ENCODE data around the gene ADGRV1.

ADGRV1 gene

GRCh38 chr5:90876366-90876765, 317.8 kb downstream of the ADGRV1 start:
- DNase-seq: no peak

- no peak for DNase-seq
These were observed 318.5 kb downstream of the ADGRV1 start for GRCh38 chr5:90877049-90877448.

GRCh38 chr5:90878081-90878480, 319.5 kb downstream of the ADGRV1 start:
- DNase-seq: no peak

- DNase-seq: no peak
These were observed 320.1 kb downstream of the ADGRV1 start for GRCh38 chr5:90878549-90879196.

GRCh38 chr5:90881626-90882150, 323.1 kb downstream of the ADGRV1 start:
- no peak for DNase-seq

- no peak for DNase-seq
These were observed 323.9 kb downstream of the ADGRV1 start for GRCh38 chr5:90882448-90882847.

- DNase-seq: no peak
These were observed 326.7 kb downstream of the ADGRV1 start for GRCh38 chr5:90885180-90885868.

- no peak for DNase-seq
These were observed 327.8 kb downstream of the ADGRV1 start for GRCh38 chr5:90886381-90886780.

GRCh38 chr5:90888511-90889324, 330.1 kb downstream of the ADGRV1 start:
- no peak for DNase-seq

- DNase-seq: no peak
These were observed 330.7 kb downstream of the ADGRV1 start for GRCh38 chr5:90889325-90889600.

GRCh38 chr5:90890180-90890579, 331.6 kb downstream of the ADGRV1 start:
- DNase-seq: no peak

GRCh38 chr5:90894866-90895420, 336.3 kb downstream of the ADGRV1 start:
- DNase-seq: no peak

GRCh38 chr5:90897618-90898017, 339.0 kb downstream of the ADGRV1 start:
- DNase-seq: no peak

- DNase-seq: no peak
These were observed 339.9 kb downstream of the ADGRV1 start for GRCh38 chr5:90898326-90899013.

GRCh38 chr5:90899014-90899604, 340.5 kb downstream of the ADGRV1 start:
- DNase-seq: no peak

GRCh38 chr5:90901261-90901660, 342.7 kb downstream of the ADGRV1 start:
- DNase-seq: no peak

GRCh38 chr5:90902170-90902569, 343.6 kb downstream of the ADGRV1 start:
- no peak for DNase-seq

- no peak for DNase-seq
These were observed 344.2 kb downstream of the ADGRV1 start for GRCh38 chr5:90902651-90903386.

- peak; percentile 17 for DNase-seq
These were observed 350.5 kb downstream of the ADGRV1 start for GRCh38 chr5:90909101-90909503.

GRCh38 chr5:90909940-90910339, 351.3 kb downstream of the ADGRV1 start:
- DNase-seq: no peak

GRCh38 chr5:90911169-90911568, 352.6 kb downstream of the ADGRV1 start:
- peak; percentile 17 for DNase-seq

GRCh38 chr5:90912476-90912875, 353.9 kb downstream of the ADGRV1 start:
- DNase-seq: no peak
